Ishikawa (cell line): ENCODE measurements around the gene SLC16A8.

Experiments
- CEBPB ChIP-seq: IDR thresholded peaks from 2 replicates; pipeline ENCODE4 v1.6.1; 2012
- CREB1 ChIP-seq: IDR thresholded peaks from 2 replicates; pipeline ENCODE4 v1.6.1; 2012; ENCODE audit warnings: low read depth
- EGR1 ChIP-seq: IDR thresholded peaks from 2 replicates; pipeline ENCODE4 v1.6.1; 2012
- EP300 ChIP-seq: IDR thresholded peaks from 2 replicates; pipeline ENCODE4 v1.6.1; 2012; ENCODE audit warnings: borderline replicate concordance
- FOXM1 ChIP-seq: IDR thresholded peaks from 2 replicates; pipeline ENCODE4 v1.6.1; 2012; ENCODE audit warnings: low read depth, borderline replicate concordance
- MAX ChIP-seq: IDR thresholded peaks from 2 replicates; pipeline ENCODE4 v1.6.1; 2012
- RAD21 ChIP-seq: IDR thresholded peaks from 2 replicates; pipeline ENCODE4 v1.6.1; 2012; ENCODE audit warnings: low read depth
- TAF1 ChIP-seq: IDR thresholded peaks from 2 replicates; pipeline ENCODE4 v1.6.1; 2012; ENCODE audit warnings: low read depth, mild to moderate bottlenecking
- TCF12 ChIP-seq: IDR thresholded peaks from 2 replicates; pipeline ENCODE4 v1.6.1; 2012; ENCODE audit warnings: low read depth
- YY1 ChIP-seq: IDR thresholded peaks from 2 replicates; pipeline ENCODE4 v1.6.1; 2012; ENCODE audit warnings: low read depth
- TF ChIP-seq, protein P1 (sequence below): IDR thresholded peaks from 2 replicates; pipeline ENCODE4 v1.6.1; 2012; ENCODE audit warnings: low read depth, mild to moderate bottlenecking

GRCh38 chr22:38120359-38121110 lies 36.6 kb upstream of the SLC16A8 start:
- TF ChIP-seq CREB1 (no peak), TAF1 (no peak), EP300 (no peak), RAD21 (no peak), MAX (no peak), TCF12 (no peak), YY1 (no peak), CEBPB (no peak), EGR1 (no peak), FOXM1 (no peak)
- TF ChIP-seq, protein P1, sequence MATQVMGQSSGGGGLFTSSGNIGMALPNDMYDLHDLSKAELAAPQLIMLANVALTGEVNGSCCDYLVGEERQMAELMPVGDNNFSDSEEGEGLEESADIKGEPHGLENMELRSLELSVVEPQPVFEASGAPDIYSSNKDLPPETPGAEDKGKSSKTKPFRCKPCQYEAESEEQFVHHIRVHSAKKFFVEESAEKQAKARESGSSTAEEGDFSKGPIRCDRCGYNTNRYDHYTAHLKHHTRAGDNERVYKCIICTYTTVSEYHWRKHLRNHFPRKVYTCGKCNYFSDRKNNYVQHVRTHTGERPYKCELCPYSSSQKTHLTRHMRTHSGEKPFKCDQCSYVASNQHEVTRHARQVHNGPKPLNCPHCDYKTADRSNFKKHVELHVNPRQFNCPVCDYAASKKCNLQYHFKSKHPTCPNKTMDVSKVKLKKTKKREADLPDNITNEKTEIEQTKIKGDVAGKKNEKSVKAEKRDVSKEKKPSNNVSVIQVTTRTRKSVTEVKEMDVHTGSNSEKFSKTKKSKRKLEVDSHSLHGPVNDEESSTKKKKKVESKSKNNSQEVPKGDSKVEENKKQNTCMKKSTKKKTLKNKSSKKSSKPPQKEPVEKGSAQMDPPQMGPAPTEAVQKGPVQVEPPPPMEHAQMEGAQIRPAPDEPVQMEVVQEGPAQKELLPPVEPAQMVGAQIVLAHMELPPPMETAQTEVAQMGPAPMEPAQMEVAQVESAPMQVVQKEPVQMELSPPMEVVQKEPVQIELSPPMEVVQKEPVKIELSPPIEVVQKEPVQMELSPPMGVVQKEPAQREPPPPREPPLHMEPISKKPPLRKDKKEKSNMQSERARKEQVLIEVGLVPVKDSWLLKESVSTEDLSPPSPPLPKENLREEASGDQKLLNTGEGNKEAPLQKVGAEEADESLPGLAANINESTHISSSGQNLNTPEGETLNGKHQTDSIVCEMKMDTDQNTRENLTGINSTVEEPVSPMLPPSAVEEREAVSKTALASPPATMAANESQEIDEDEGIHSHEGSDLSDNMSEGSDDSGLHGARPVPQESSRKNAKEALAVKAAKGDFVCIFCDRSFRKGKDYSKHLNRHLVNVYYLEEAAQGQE, result no peak
